ENCODE results near the gene AMIGO3. TPM values are rescaled to one million over a fixed set of nuclear protein-coding genes. Genes with fewer than 3 reads are reported as not detected.

AMIGO3 gene
- total RNA-seq, 1 experiment from 2014 or later, result 0.32 TPM

- H3K9ac ChIP-seq (ENCODE audit: low read length), result no peak overlapping the region
- H2AFZ ChIP-seq (ENCODE audit: low read depth, low read length, poor library complexity, severe bottlenecking), result no peak overlapping the region
- H3K4me3 ChIP-seq (replicated peaks in 1 of 2; ENCODE audit: low read depth in 1 of 2, low read length in 2 of 2), result no peak overlapping the region
- peaks cover 0 to 4% of the 10 kb centered on the region in 2 experiments; a peak in 1 of 4 replicates for H3K36me3 ChIP-seq (ENCODE audit: control insufficient read depth in 1 of 2, insufficient read depth in 2 of 2, low read length in 2 of 2)
- intact Hi-C loops (cut with micrococcal nuclease), result loop anchor here (1.0 kb wide), 3 partner anchors 136 to 486 kb away; no protein-coding TSS in a partner anchor
- H3K27me3 ChIP-seq (ENCODE audit: insufficient read depth, low read length), result no peaks in the 10 kb centered on the region
- no TSS peak for BruUV-seq (replicated peaks)
- no peaks in the 10 kb centered on the region for H3K79me2 ChIP-seq (ENCODE audit: insufficient read depth, low read length)
- H3K4me1 ChIP-seq (ENCODE audit: control insufficient read depth in 1 of 2, insufficient read depth in 2 of 2, low read length in 2 of 2), result no peaks in the 10 kb centered on the region
- peak; percentile 93 for ATAC-seq
- H3K9me3 ChIP-seq (ENCODE audit: control insufficient read depth in 1 of 2, insufficient read depth in 1 of 2, low read depth in 1 of 2, low read length in 2 of 2), result no peaks in the 10 kb centered on the region
- ChIA-PET CTCF (interaction anchor here (0.6 to 1.6 kb wide), 4 partner anchors 83 to 164 kb away, joined by 3 to 10 read pairs (median 4); partner anchors contain the start of genes IP6K1 and UBA7), POLR2A (no interaction called here), RAD21 (ENCODE audit: low non-redundant PET in 1 of 2, low total read pairs in 2 of 2, uncharacterized antibody in 2 of 2, unreplicated experiment in 2 of 2) (no interaction called here)
- H4K20me1 ChIP-seq (ENCODE audit: insufficient read depth), result no peaks in the 10 kb centered on the region
- H3K4me2 ChIP-seq (ENCODE audit: low read length), result no peak overlapping the region
- H3K27ac ChIP-seq (ENCODE audit: low read depth, low read length), result peak overlapping the region; percentile 5; the same call in 1 of the 2 replicates
- no peaks in the 10 kb centered on the region for H3K9me2 ChIP-seq (ENCODE audit: insufficient read depth)
- TF ChIP-seq CTCF (IDR thresholded peaks at IDR 0.05 in 2 of 3, conservative IDR thresholded peaks at IDR 0.05 in 1 of 3; ENCODE audit: borderline replicate concordance in 1 of 3, insufficient read depth in 1 of 3, low read depth in 2 of 3, low read length in 2 of 3) (peak; percentile 76 to 91 (median 76)), ZNF274 (IDR thresholded peaks at IDR 0.05; ENCODE audit: low read depth, low read length) (no peak), RAD21 (IDR thresholded peaks at IDR 0.05; ENCODE audit: low read depth) (peak; percentile 90)
- peak; percentile 22 for DNase-seq (ENCODE audit: low read depth, low spot score)
These were observed 16.0 kb downstream of the AMIGO3 start for GRCh38 chr3:49703443-49703927.

- DNase-seq (ENCODE audit: low read depth, low spot score), result no peak
- Histone ChIP-seq H2AFZ (ENCODE audit: low read depth, low read length, poor library complexity, severe bottlenecking) (no peak overlapping the region), H3K4me2 (ENCODE audit: low read length) (no peak overlapping the region), H3K9me2 (ENCODE audit: insufficient read depth) (no peaks in the 10 kb centered on the region), H3K27me3 (ENCODE audit: insufficient read depth, low read length) (no peaks in the 10 kb centered on the region), H4K20me1 (ENCODE audit: insufficient read depth) (no peaks in the 10 kb centered on the region), H3K79me2 (ENCODE audit: insufficient read depth, low read length) (no peaks in the 10 kb centered on the region), H3K36me3 (ENCODE audit: control insufficient read depth in 1 of 2, insufficient read depth in 2 of 2, low read length in 2 of 2) (peaks cover 0 to 8% of the 10 kb centered on the region in 2 experiments; a peak in 1 of 4 replicates), H3K9me3 (ENCODE audit: control insufficient read depth in 1 of 2, insufficient read depth in 1 of 2, low read depth in 1 of 2, low read length in 2 of 2) (no peaks in the 10 kb centered on the region), H3K4me3 (replicated peaks in 1 of 2; ENCODE audit: low read depth in 1 of 2, low read length in 2 of 2) (no peak overlapping the region), H3K9ac (ENCODE audit: low read length) (no peak overlapping the region), H3K4me1 (ENCODE audit: control insufficient read depth in 1 of 2, insufficient read depth in 2 of 2, low read length in 2 of 2) (no peaks in the 10 kb centered on the region), H3K27ac (ENCODE audit: low read depth, low read length) (no peak overlapping the region)
- ATAC-seq, result no peak
- BruUV-seq (replicated peaks), result no TSS peak
- ChIA-PET CTCF (interaction anchor here (1.5 kb wide), 1 partner anchor 137 kb away, joined by 5 read pairs; no protein-coding TSS in a partner anchor), POLR2A (no interaction called here), RAD21 (ENCODE audit: low non-redundant PET in 1 of 2, low total read pairs in 2 of 2, uncharacterized antibody in 2 of 2, unreplicated experiment in 2 of 2) (no interaction called here)
- intact Hi-C loops (cut with micrococcal nuclease), result loop anchor here (1.0 kb wide), 3 partner anchors 137 to 487 kb away; no protein-coding TSS in a partner anchor
- TF ChIP-seq CBX3 (IDR thresholded peaks at IDR 0.05; ENCODE audit: low read depth) (no peak), JUND (IDR thresholded peaks at IDR 0.05) (no peak), YY1 (IDR thresholded peaks at IDR 0.05; ENCODE audit: extremely low read depth, insufficient replicate concordance, low read depth, low read length) (no peak), ZBTB33 (IDR thresholded peaks at IDR 0.05; ENCODE audit: extremely low read depth, insufficient replicate concordance, low read length) (no peak), RAD21 (IDR thresholded peaks at IDR 0.05; ENCODE audit: low read depth) (no peak), ZNF274 (IDR thresholded peaks at IDR 0.05; ENCODE audit: low read depth, low read length) (no peak), ELF1 (IDR thresholded peaks at IDR 0.05; ENCODE audit: borderline replicate concordance, low read depth) (no peak), EZH2 (IDR thresholded peaks at IDR 0.05) (no peak), FOSL1 (IDR thresholded peaks at IDR 0.05; ENCODE audit: low read depth) (no peak), REST (IDR thresholded peaks at IDR 0.05; ENCODE audit: low read depth) (no peak)
These were observed 16.8 kb downstream of the AMIGO3 start for GRCh38 chr3:49702672-49703071.

Data from HCT116 (cell line).